ENCODE data around the gene R3HDM2. TPM values are rescaled to one million over a fixed set of nuclear protein-coding genes. Genes with fewer than 3 reads are reported as not detected.

Gene R3HDM2
- polyA plus RNA-seq, 6 donors from 2014 or later: 2.9 to 20.4 (median 10.2) TPM

DNA sequence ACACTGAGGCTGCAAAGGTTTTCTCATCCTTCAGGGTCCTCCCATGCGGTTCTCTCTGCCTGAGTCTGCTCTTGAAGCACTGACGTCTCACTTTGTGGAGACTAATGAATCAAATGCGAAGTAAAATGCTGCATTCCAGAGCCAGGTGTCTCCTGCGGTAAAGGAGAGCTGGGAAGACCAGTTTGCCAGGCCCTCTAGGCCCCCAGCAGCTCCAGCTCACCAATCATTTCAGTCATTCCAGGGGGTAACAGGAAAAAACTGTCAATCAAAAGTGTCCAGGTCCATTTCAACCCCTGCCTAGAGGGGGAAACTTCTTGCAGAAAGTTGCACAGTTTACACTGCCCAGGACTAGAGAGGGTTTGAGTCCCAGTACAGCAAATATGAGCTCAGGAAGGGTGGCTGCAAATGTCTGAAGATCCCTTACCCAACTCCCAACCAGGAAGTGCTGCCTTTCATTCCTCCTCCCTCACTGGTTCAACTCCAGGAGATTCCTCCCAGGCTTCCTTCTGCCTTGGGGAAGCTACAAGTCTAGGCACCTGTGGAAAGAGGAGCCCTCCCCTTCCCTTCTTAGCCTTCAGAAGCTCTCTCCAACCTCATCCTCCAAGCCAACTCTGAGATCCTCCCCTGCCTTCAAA, 217.0 kb downstream of the R3HDM2 start:
- H3K4me3 Mint-ChIP-seq: peak overlapping the region in 7 of 8 donors; percentile 54 to 85 (median 79)
- peaks cover 24 to 46% (median 44%) of the 10 kb centered on the region in 3 donors for H3K27me3 Mint-ChIP-seq
- H3K9me3 Mint-ChIP-seq: no peaks in the 10 kb centered on the region
- DNase-seq: no peak
- H3K36me3 Mint-ChIP-seq: no peaks in the 10 kb centered on the region
- H3K4me1 Mint-ChIP-seq: peaks cover 48 to 54% (median 49%) of the 10 kb centered on the region in 3 donors
- no peak for ATAC-seq (ENCODE audit: low read depth in 2 of 2)
- H3K27ac Mint-ChIP-seq: peak overlapping the region in 4 of 6 donors; percentile 61 to 92 (median 89)

DNA sequence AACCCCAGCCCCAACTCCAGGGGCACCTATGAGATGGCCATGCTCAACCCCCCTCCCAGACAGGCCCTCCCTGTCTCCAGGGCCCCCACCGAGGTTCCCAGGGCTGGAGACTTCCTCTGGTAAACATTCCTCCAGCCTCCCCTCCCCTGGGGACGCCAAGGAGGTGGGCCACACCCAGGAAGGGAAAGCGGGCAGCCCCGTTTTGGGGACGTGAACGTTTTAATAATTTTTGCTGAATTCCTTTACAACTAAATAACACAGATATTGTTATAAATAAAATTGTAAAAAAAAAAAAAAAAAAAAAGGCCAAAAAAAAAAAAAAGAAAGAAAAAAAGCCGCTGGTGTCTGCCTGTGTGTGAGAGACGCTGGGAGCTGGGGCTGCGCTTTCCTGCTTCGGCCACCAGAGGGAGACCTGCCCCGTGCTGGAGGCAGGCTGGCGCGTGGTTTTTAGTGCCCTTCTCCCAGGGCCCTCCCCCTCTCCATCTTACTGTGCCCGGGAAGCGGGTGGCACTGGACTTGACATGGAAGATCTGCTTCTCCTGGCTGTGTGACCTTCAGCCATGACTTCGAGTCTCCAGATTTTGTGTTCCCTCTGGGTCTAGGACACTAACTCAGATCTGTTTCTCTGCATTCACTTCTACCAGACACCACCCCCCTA, 217.7 kb downstream of the R3HDM2 start:
- DNase-seq (peak; percentile 80), ATAC-seq (ENCODE audit: low read depth in 2 of 2) (peak; percentile 30 to 41)
- Mint-ChIP-seq H3K27ac (peak overlapping the region in 4 of 6 donors; percentile 2 to 88 (median 38)), H3K27me3 (peaks cover 18 to 41% (median 39%) of the 10 kb centered on the region in 3 donors), H3K36me3 (no peaks in the 10 kb centered on the region), H3K9me3 (no peaks in the 10 kb centered on the region), H3K4me3 (peak overlapping the region in 7 of 8 donors; percentile 1 to 80 (median 50)), H3K4me1 (peaks cover 42 to 47% (median 42%) of the 10 kb centered on the region in 3 donors)

DNA sequence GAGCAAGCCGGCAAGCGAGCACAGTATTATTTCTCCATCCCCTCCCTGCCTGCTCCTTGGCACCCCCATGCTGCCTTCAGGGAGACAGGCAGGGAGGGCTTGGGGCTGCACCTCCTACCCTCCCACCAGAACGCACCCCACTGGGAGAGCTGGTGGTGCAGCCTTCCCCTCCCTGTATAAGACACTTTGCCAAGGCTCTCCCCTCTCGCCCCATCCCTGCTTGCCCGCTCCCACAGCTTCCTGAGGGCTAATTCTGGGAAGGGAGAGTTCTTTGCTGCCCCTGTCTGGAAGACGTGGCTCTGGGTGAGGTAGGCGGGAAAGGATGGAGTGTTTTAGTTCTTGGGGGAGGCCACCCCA, 218.2 kb downstream of the R3HDM2 start:
- H3K4me3 Mint-ChIP-seq: peak overlapping the region in 2 of 8 donors; percentile 6 to 74
- no peaks in the 10 kb centered on the region for H3K36me3 Mint-ChIP-seq
- no peaks in the 10 kb centered on the region for H3K9me3 Mint-ChIP-seq
- ATAC-seq (ENCODE audit: low read depth in 2 of 2) (no peak), DNase-seq (no peak)
- H3K27ac Mint-ChIP-seq: no peak overlapping the region
- peaks cover 37 to 42% (median 37%) of the 10 kb centered on the region in 3 donors for H3K4me1 Mint-ChIP-seq
- H3K27me3 Mint-ChIP-seq: peaks cover 18 to 36% (median 36%) of the 10 kb centered on the region in 3 donors

DNA sequence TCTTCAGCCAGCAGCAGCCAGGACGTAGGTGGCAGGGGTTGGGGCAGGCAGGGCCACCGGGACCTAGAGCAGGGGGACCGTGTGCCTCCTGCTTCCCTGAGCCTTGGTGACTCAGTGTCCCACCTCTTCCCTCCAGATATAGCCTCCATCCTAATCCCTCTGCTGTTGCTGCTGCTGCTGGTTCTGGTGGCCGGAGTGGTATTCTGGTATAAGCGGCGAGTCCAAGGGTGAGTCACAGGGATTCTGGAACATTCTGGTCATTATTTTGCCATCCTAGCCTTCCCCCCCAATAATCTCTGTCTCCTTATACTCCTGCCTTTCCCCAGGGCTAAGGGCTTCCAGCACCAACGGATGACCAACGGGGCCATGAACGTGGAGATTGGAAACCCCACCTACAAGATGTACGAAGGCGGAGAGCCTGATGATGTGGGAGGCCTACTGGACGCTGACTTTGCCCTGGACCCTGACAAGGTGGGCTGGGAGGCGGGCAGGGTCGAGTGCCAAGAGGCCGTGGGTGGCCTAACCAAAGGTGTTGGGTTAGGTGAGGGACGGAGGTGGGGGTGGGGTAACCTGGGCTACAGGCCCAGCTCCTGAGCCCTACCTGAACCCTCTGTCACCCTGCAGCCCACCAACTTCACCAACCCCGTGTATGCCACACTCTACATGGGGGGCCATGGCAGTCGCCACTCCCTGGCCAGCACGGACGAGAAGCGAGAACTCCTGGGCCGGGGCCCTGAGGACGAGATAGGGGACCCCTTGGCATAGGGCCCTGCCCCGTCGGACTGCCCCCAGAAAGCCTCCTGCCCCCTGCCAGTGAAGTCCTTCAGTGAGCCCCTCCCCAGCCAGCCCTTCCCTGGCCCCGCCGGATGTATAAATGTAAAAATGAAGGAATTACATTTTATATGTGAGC, 218.8 kb downstream of the R3HDM2 start:
- no peaks in the 10 kb centered on the region for H3K9me3 Mint-ChIP-seq
- no peak for ATAC-seq (ENCODE audit: low read depth in 2 of 2)
- DNase-seq: no peak
- H3K27me3 Mint-ChIP-seq: peaks cover 18 to 30% (median 30%) of the 10 kb centered on the region in 3 donors
- H3K27ac Mint-ChIP-seq: no peak overlapping the region
- H3K36me3 Mint-ChIP-seq: no peaks in the 10 kb centered on the region
- H3K4me3 Mint-ChIP-seq: peak overlapping the region in 1 of 8 donors; percentile 6
- H3K4me1 Mint-ChIP-seq: peaks cover 32 to 36% (median 32%) of the 10 kb centered on the region in 3 donors

DNA sequence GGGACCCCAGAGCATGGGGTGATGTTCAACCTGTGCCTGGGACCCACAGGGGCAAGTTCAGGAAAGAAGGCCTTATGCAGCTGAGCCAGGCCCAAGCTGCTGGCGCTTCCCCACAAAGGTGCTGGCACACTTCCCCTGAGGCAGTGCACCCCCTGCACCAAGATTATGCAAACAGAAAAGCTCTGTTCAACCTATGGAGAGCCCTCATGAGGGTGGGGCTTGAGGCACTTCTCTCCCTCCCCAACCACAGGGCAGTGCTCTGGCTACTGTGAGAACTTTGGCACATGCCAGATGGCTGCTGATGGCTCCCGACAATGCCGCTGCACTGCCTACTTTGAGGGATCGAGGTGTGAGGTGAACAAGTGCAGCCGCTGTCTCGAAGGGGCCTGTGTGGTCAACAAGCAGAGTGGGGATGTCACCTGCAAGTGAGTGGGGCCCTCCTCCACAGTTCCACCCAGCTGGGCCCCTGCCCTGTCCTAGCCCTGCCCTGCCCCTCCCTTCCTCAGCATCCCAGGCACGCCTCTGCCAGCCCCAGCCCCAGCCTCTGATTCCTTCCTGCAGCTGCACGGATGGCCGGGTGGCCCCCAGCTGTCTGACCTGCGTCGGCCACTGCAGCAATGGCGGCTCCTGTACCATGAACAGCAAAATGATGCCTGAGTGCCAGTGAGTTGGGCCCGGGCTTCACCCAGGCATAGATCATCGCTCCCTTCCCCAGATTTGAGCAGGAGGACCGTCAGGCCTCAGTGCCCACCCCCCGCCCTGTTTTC, 219.7 kb downstream of the R3HDM2 start:
- H3K4me1 Mint-ChIP-seq: peaks cover 32 to 35% (median 32%) of the 10 kb centered on the region in 3 donors
- H3K36me3 Mint-ChIP-seq: no peaks in the 10 kb centered on the region
- ATAC-seq (ENCODE audit: low read depth in 2 of 2): no peak
- no peaks in the 10 kb centered on the region for H3K9me3 Mint-ChIP-seq
- peaks cover 18 to 30% (median 30%) of the 10 kb centered on the region in 3 donors for H3K27me3 Mint-ChIP-seq
- no peak overlapping the region for H3K4me3 Mint-ChIP-seq
- DNase-seq: no peak
- H3K27ac Mint-ChIP-seq: no peak overlapping the region

DNA sequence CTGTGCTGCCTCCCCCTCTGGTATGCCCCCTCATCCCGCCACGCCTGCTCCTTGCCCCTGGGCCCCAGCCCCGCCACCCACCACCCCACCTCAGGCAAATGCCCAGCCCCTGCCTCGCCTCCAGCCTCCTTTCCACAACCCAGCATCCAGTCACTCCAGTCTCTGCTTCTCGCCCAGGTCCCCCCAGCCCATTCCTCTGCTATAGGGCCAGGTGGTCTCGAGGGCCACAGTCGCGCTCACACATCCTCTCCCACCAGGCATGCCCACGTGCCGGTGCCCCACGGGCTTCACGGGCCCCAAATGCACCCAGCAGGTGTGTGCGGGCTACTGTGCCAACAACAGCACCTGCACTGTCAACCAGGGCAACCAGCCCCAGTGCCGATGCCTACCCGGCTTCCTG, 220.4 kb downstream of the R3HDM2 start:
- Mint-ChIP-seq H3K9me3 (no peaks in the 10 kb centered on the region), H3K4me3 (peak overlapping the region in 1 of 8 donors; percentile 55), H3K4me1 (peaks cover 25 to 28% (median 26%) of the 10 kb centered on the region in 3 donors), H3K27me3 (peaks cover 14 to 30% (median 24%) of the 10 kb centered on the region in 3 donors), H3K36me3 (no peaks in the 10 kb centered on the region), H3K27ac (no peak overlapping the region)
- no peak for ATAC-seq (ENCODE audit: low read depth in 2 of 2)
- no peak for DNase-seq

DNA sequence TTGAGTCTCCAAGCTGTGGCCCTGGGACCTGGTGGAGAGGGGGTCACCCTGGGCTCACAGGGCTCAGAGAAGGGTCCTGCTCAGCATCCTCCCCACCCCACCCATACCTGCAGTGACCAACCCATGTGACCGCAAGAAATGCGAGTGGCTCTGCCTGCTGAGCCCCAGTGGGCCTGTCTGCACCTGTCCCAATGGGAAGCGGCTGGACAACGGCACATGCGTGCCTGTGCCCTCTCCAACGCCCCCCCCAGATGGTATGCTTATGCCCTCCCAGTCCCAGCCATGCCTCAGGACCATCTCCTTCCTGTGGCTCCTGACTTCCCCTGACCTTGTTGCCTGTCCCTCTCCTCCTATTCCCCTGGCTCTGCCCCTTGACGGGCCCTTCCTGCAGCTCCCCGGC, 220.9 kb downstream of the R3HDM2 start:
- H3K36me3 Mint-ChIP-seq: no peaks in the 10 kb centered on the region
- peaks cover 20 to 23% (median 20%) of the 10 kb centered on the region in 3 donors for H3K4me1 Mint-ChIP-seq
- ATAC-seq (ENCODE audit: low read depth in 2 of 2) (no peak), DNase-seq (no peak)
- no peak overlapping the region for H3K4me3 Mint-ChIP-seq
- no peak overlapping the region for H3K27ac Mint-ChIP-seq
- peaks cover 8 to 28% (median 19%) of the 10 kb centered on the region in 3 donors for H3K27me3 Mint-ChIP-seq
- no peaks in the 10 kb centered on the region for H3K9me3 Mint-ChIP-seq

DNA sequence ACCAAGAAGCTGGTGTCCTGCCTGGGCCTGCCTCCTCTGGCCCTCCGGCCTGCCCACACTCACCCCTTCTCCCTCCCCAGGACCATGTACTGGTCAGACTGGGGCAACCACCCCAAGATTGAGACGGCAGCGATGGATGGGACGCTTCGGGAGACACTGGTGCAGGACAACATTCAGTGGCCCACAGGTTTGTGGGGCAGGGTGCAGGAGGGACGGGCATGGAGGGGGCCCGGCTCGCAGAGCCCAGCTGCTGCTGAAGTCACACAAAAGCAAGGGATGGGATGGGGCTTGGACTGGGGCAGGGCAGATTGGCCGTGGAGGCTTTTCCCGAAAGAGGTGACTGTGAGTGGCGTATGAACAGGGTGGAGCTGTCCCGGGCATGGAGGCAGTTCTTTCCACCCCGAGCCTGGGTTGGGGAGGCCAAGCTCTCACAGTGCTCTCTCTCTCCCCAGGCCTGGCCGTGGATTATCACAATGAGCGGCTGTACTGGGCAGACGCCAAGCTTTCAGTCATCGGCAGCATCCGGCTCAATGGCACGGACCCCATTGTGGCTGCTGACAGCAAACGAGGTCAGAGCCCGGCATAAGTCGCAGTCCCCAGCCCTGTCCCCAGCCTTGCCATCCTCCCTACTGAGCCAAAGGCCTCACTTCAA, 222.1 kb downstream of the R3HDM2 start:
- DNase-seq (no peak), ATAC-seq (ENCODE audit: low read depth in 2 of 2) (no peak)
- peaks cover 0 to 17% (median 10%) of the 10 kb centered on the region in 3 donors for H3K27me3 Mint-ChIP-seq
- H3K36me3 Mint-ChIP-seq: no peaks in the 10 kb centered on the region
- H3K27ac Mint-ChIP-seq: no peak overlapping the region
- H3K4me1 Mint-ChIP-seq: peaks cover 8 to 11% (median 10%) of the 10 kb centered on the region in 3 donors
- H3K4me3 Mint-ChIP-seq: peak overlapping the region in 1 of 8 donors; percentile 29
- H3K9me3 Mint-ChIP-seq: no peaks in the 10 kb centered on the region

DNA sequence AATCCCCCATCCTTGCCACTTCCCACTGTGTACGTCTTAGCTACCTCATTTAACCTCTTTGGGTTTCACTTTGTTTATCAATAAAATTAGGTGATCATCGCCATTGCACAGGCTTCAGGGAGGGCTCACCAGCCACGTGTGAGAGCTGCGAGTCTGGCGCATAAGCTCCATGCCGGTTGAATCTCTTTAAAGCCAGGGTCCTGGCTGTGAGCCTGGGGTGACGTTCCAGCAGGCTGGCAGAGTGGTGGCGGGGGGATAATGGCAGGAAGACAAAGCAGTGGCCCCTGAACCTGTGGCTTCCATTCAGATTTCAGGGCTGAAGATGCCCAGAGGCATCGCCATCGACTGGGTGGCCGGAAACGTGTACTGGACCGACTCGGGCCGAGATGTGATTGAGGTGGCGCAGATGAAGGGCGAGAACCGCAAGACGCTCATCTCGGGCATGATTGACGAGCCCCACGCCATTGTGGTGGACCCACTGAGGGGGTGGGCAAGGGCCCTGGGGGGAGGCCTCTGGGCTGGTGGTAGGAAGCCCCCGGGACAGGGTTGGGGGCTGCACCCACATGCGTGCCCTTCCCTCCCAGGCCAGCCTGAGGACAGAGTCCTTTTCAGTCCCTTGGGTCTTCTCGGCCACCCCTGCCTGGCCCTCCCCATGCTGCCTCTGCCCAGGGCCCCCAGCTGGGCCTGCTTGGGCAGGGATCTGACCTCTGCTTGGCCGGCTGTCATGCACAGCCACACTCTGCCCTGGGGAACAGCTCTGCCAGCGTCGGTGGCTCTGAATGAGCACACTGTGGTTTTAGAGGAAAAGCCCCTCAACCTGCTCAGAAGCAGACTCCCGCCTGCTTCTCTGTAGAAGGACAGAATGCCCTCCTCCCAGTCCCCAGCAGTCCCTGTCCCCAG, 222.9 kb downstream of the R3HDM2 start:
- ATAC-seq (ENCODE audit: low read depth in 2 of 2) (no peak), DNase-seq (no peak)
- Mint-ChIP-seq H3K4me1 (peaks cover 3 to 5% (median 4%) of the 10 kb centered on the region in 3 donors), H3K9me3 (no peaks in the 10 kb centered on the region), H3K36me3 (no peaks in the 10 kb centered on the region), H3K27me3 (peaks cover 0 to 10% (median 4%) of the 10 kb centered on the region in 3 donors), H3K4me3 (peak overlapping the region in 1 of 8 donors; percentile 29), H3K27ac (peak overlapping the region in 1 of 6 donors; percentile 47)

DNA sequence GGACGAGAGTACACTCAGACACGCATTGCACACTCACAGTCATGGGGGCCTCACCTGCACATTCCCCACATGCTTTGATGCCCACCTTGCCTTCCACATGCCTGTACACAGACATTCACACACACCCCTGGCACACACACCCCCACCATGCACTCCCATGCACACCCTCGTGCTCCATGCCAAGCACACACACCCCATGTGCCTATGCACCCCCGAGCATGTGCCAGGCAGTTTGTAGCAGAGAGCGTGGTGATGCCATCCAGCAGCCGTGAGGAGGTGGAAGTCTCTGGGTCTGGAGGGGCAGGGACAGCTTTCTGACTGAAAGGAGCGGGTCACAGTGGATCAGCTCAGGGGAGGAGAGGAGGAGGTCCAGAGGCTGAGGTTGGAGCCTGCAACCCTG, 224.9 kb downstream of the R3HDM2 start:
- peaks cover 0 to 9% (median 4%) of the 10 kb centered on the region in 3 donors for H3K27me3 Mint-ChIP-seq
- ATAC-seq (ENCODE audit: low read depth in 2 of 2) (no peak), DNase-seq (no peak)
- no peaks in the 10 kb centered on the region for H3K36me3 Mint-ChIP-seq
- no peak overlapping the region for H3K4me3 Mint-ChIP-seq
- H3K9me3 Mint-ChIP-seq: no peaks in the 10 kb centered on the region
- no peak overlapping the region for H3K27ac Mint-ChIP-seq
- H3K4me1 Mint-ChIP-seq: no peaks in the 10 kb centered on the region

DNA sequence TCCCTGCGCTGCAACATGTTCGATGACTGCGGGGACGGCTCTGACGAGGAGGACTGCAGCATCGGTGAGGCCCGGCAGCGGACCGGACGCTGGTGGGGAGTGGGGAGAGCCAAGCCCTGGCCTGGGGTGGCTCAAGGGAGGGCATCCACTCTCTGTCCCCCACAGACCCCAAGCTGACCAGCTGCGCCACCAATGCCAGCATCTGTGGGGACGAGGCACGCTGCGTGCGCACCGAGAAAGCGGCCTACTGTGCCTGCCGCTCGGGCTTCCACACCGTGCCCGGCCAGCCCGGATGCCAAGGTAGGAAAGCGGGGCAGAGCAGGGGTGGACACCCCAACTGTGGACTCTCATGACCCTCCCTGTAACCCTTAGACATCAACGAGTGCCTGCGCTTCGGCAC, 225.7 kb downstream of the R3HDM2 start:
- H3K4me1 Mint-ChIP-seq: no peaks in the 10 kb centered on the region

More for the DNA sequence above, 225.7 kb downstream of the R3HDM2 start:
- DNase-seq (no peak), ATAC-seq (ENCODE audit: low read depth in 2 of 2) (no peak)
- no peak overlapping the region for H3K4me3 Mint-ChIP-seq
- H3K27ac Mint-ChIP-seq: no peak overlapping the region
- no peaks in the 10 kb centered on the region for H3K36me3 Mint-ChIP-seq
- H3K9me3 Mint-ChIP-seq: no peaks in the 10 kb centered on the region
- peaks cover 0 to 9% (median 5%) of the 10 kb centered on the region in 3 donors for H3K27me3 Mint-ChIP-seq
